WTC11 (cell line): Measurements from ENCODE around the gene ERBB4. TPM values are rescaled to one million over a fixed set of nuclear protein-coding genes. Genes with fewer than 3 reads are reported as not detected.

Experiments
- ATAC-seq: fragments of 200-7000 bp; cut with Tn5 transposase; 2 replicates; pipeline ENCODE4 v1.10.0; 2021; ENCODE audit warnings: mild to moderate bottlenecking, moderate library complexity
- CTCF ChIA-PET: fragments of 300-600 bp; sonication (Branson Sonifier 250); formaldehyde crosslinking; loops from one replicate; lab custom pipeline; 2021; ENCODE audit warnings: antibody characterized with exemption; lab: Charles Lee
- POLR2A ChIA-PET: fragments of 350-600 bp; sonication (Branson Sonifier 250); formaldehyde crosslinking; loops from one replicate; lab custom pipeline; 2021; ENCODE audit warnings: antibody characterized with exemption; lab: Charles Lee
- DNase-seq: peaks from one replicate; pipeline ENCODE4 v3.0.0; 2021; ENCODE audit warnings: low spot score
- H3K27ac Mint-ChIP-seq: 2 replicates; pipeline ENCODE4 v1.8.0; 2021; ENCODE audit warnings: mixed read lengths
- H3K27me3 Mint-ChIP-seq: 2 replicates; pipeline ENCODE4 v1.8.0; 2021; ENCODE audit warnings: low read depth, mild to moderate bottlenecking, moderate library complexity, mixed read lengths
- H3K36me3 Mint-ChIP-seq: 2 replicates; pipeline ENCODE4 v1.8.0; 2021; ENCODE audit warnings: mixed read lengths
- H3K4me1 Mint-ChIP-seq: 2 replicates; pipeline ENCODE4 v1.8.0; 2022; ENCODE audit warnings: mixed read lengths
- H3K4me3 Mint-ChIP-seq: 2 replicates; pipeline ENCODE4 v1.8.0; 2021; ENCODE audit warnings: mild to moderate bottlenecking, moderate library complexity, mixed read lengths
- H3K9me3 Mint-ChIP-seq: 2 replicates; pipeline ENCODE4 v1.8.0; 2021; ENCODE audit warnings: mixed read lengths
- CBFB ChIP-seq: sonication (generic); formaldehyde crosslinking; IDR thresholded peaks from 2 replicates; pipeline ENCODE4 v1.8.1; 2022; ENCODE audit warnings: mild to moderate bottlenecking, low read depth, missing genetic modification reagents
- FOXK1 ChIP-seq: sonication (generic); formaldehyde crosslinking; IDR thresholded peaks from 2 replicates; pipeline ENCODE4 v1.8.0; 2022; ENCODE audit warnings: mild to moderate bottlenecking, moderate library complexity, missing genetic modification reagents
- HMGA2 ChIP-seq: fragments of 250-450 bp; sonication (Bioruptor Pico); IDR thresholded peaks from 2 replicates; pipeline ENCODE4 v1.4.0; 2021; ENCODE audit warnings: mild to moderate bottlenecking, moderate library complexity
- NR1H2 ChIP-seq: sonication (generic); formaldehyde crosslinking; IDR thresholded peaks from 2 replicates; pipeline ENCODE4 v1.9.0; 2021; ENCODE audit warnings: mild to moderate bottlenecking, moderate library complexity, missing genetic modification reagents
- SMAD3 ChIP-seq: sonication (generic); formaldehyde crosslinking; IDR thresholded peaks from 2 replicates; pipeline ENCODE4 v1.8.0; 2022; ENCODE audit warnings: missing genetic modification reagents, mild to moderate bottlenecking, borderline replicate concordance
- SMAD4 ChIP-seq: sonication (generic); formaldehyde crosslinking; IDR thresholded peaks from 2 replicates; pipeline ENCODE4 v1.8.0; 2022; ENCODE audit warnings: mild to moderate bottlenecking, missing genetic modification reagents
- TCF7 ChIP-seq: sonication (generic); formaldehyde crosslinking; IDR thresholded peaks from 2 replicates; pipeline ENCODE4 v1.8.0; 2022; ENCODE audit warnings: mild to moderate bottlenecking, low read depth, missing genetic modification reagents, moderate library complexity
- TEAD4 ChIP-seq: sonication (generic); formaldehyde crosslinking; IDR thresholded peaks from 2 replicates; pipeline ENCODE4 v1.8.0; 2022; ENCODE audit warnings: mild to moderate bottlenecking, missing genetic modification reagents
- ZNF317 ChIP-seq: sonication (generic); formaldehyde crosslinking; IDR thresholded peaks from 2 replicates; pipeline ENCODE4 v1.8.1; 2023; ENCODE audit warnings: low read depth, mild to moderate bottlenecking, moderate library complexity, missing genetic modification reagents, borderline replicate concordance
- ZNF396 ChIP-seq: fragments of 250-450 bp; sonication (Bioruptor Pico); IDR thresholded peaks from 2 replicates; pipeline ENCODE4 v1.8.0; 2021; ENCODE audit warnings: mild to moderate bottlenecking, moderate library complexity, borderline replicate concordance
- ZNF416 ChIP-seq: fragments of 250-450 bp; sonication (Bioruptor Pico); IDR thresholded peaks from 2 replicates; pipeline ENCODE4 v1.9.0; 2021; ENCODE audit warnings: mild to moderate bottlenecking, inconsistent platforms
- total RNA-seq: library from RNA; stranded (reverse); gene quantifications from 3 replicates; pipeline ENCODE4 v1.2.3, GENCODE V29; 2021
- TF ChIP-seq, protein P1 (sequence below): sonication (generic); formaldehyde crosslinking; IDR thresholded peaks from 2 replicates; pipeline ENCODE4 v1.8.0; 2022; ENCODE audit warnings: missing genetic modification reagents
- TF ChIP-seq, protein P2 (sequence below): sonication (generic); formaldehyde crosslinking; IDR thresholded peaks from 2 replicates; pipeline ENCODE4 v1.8.1; 2022; ENCODE audit warnings: mild to moderate bottlenecking, missing genetic modification reagents, moderate library complexity, borderline replicate concordance
- TF ChIP-seq, protein P3 (sequence below): sonication (generic); formaldehyde crosslinking; IDR thresholded peaks from 2 replicates; pipeline ENCODE4 v1.8.0; 2022; ENCODE audit warnings: mild to moderate bottlenecking, missing genetic modification reagents
- TF ChIP-seq, protein P4 (sequence below): sonication (generic); formaldehyde crosslinking; IDR thresholded peaks from 2 replicates; pipeline ENCODE4 v1.8.0; 2023; ENCODE audit warnings: missing genetic modification reagents
- TF ChIP-seq, protein P5 (sequence below): sonication (generic); formaldehyde crosslinking; IDR thresholded peaks from 2 replicates; pipeline ENCODE4 v1.8.1; 2022; ENCODE audit warnings: mild to moderate bottlenecking, moderate library complexity, missing genetic modification reagents
- TF ChIP-seq, protein P6 (sequence below): sonication (generic); formaldehyde crosslinking; IDR thresholded peaks from 2 replicates; pipeline ENCODE4 v1.8.1; 2022; ENCODE audit warnings: missing genetic modification reagents, borderline replicate concordance
- TF ChIP-seq, protein P7 (sequence below): fragments of 250-450 bp; sonication (Bioruptor Pico); conservative IDR thresholded peaks from 2 replicates; pipeline ENCODE4 v1.9.0; 2021; ENCODE audit warnings: mild to moderate bottlenecking
- TF ChIP-seq, protein P8 (sequence below): fragments of 250-450 bp; sonication (Bioruptor Pico); IDR thresholded peaks from 2 replicates; pipeline ENCODE4 v1.9.0; 2021; ENCODE audit warnings: moderate library complexity, mild to moderate bottlenecking, inconsistent platforms, borderline replicate concordance
- TF ChIP-seq, protein P9 (sequence below): sonication (generic); formaldehyde crosslinking; IDR thresholded peaks from 2 replicates; pipeline ENCODE4 v1.8.1; 2023; ENCODE audit warnings: mild to moderate bottlenecking, missing genetic modification reagents, borderline replicate concordance

The ERBB4 gene
- total RNA-seq, 1 experiment from 2014 or later, result 1.6 TPM

DNA sequence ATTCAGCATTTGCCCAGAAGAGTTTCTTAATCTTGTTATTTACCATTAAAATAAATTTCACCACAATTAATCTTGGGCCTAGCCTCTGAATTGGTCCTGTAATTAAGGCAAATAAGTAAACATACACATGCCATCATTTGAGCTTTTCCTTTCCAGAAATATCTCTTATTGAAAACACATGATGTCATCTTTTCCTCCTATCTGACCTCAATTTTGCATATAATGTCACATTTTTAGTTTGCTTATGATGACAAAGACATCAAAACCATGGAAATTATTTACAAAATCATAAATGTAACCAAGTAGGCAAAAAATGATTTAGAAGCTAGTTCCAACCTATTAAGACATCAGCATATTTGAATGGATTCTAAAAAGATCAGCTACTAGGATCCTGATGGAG is 915.5 kb downstream of the ERBB4 start:
- H3K27ac Mint-ChIP-seq, result no peak overlapping the region
- H3K4me3 Mint-ChIP-seq, result no peak overlapping the region
- no peaks in the 10 kb centered on the region for H3K27me3 Mint-ChIP-seq
- TF ChIP-seq ZNF317 (CRISPR knock-in tag) (no peak), TCF7 (CRISPR knock-in tag) (no peak), SMAD4 (CRISPR knock-in tag) (no peak), SMAD3 (CRISPR knock-in tag) (no peak), FOXK1 (no peak), NR1H2 (CRISPR knock-in tag) (no peak), TEAD4 (CRISPR knock-in tag) (no peak), CBFB (CRISPR knock-in tag) (no peak)
- TF ChIP-seq, protein P1, sequence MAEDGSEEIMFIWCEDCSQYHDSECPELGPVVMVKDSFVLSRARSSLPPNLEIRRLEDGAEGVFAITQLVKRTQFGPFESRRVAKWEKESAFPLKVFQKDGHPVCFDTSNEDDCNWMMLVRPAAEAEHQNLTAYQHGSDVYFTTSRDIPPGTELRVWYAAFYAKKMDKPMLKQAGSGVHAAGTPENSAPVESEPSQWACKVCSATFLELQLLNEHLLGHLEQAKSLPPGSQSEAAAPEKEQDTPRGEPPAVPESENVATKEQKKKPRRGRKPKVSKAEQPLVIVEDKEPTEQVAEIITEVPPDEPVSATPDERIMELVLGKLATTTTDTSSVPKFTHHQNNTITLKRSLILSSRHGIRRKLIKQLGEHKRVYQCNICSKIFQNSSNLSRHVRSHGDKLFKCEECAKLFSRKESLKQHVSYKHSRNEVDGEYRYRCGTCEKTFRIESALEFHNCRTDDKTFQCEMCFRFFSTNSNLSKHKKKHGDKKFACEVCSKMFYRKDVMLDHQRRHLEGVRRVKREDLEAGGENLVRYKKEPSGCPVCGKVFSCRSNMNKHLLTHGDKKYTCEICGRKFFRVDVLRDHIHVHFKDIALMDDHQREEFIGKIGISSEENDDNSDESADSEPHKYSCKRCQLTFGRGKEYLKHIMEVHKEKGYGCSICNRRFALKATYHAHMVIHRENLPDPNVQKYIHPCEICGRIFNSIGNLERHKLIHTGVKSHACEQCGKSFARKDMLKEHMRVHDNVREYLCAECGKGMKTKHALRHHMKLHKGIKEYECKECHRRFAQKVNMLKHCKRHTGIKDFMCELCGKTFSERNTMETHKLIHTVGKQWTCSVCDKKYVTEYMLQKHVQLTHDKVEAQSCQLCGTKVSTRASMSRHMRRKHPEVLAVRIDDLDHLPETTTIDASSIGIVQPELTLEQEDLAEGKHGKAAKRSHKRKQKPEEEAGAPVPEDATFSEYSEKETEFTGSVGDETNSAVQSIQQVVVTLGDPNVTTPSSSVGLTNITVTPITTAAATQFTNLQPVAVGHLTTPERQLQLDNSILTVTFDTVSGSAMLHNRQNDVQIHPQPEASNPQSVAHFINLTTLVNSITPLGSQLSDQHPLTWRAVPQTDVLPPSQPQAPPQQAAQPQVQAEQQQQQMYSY, result no peak
- TF ChIP-seq, protein P2, sequence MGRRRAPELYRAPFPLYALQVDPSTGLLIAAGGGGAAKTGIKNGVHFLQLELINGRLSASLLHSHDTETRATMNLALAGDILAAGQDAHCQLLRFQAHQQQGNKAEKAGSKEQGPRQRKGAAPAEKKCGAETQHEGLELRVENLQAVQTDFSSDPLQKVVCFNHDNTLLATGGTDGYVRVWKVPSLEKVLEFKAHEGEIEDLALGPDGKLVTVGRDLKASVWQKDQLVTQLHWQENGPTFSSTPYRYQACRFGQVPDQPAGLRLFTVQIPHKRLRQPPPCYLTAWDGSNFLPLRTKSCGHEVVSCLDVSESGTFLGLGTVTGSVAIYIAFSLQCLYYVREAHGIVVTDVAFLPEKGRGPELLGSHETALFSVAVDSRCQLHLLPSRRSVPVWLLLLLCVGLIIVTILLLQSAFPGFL (CRISPR knock-in tag), result no peak
- TF ChIP-seq, protein P3, sequence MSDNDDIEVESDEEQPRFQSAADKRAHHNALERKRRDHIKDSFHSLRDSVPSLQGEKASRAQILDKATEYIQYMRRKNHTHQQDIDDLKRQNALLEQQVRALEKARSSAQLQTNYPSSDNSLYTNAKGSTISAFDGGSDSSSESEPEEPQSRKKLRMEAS (CRISPR knock-in tag), result no peak
- TF ChIP-seq, protein P4, sequence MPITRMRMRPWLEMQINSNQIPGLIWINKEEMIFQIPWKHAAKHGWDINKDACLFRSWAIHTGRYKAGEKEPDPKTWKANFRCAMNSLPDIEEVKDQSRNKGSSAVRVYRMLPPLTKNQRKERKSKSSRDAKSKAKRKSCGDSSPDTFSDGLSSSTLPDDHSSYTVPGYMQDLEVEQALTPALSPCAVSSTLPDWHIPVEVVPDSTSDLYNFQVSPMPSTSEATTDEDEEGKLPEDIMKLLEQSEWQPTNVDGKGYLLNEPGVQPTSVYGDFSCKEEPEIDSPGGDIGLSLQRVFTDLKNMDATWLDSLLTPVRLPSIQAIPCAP (CRISPR knock-in tag), result no peak
- TF ChIP-seq, protein P5, sequence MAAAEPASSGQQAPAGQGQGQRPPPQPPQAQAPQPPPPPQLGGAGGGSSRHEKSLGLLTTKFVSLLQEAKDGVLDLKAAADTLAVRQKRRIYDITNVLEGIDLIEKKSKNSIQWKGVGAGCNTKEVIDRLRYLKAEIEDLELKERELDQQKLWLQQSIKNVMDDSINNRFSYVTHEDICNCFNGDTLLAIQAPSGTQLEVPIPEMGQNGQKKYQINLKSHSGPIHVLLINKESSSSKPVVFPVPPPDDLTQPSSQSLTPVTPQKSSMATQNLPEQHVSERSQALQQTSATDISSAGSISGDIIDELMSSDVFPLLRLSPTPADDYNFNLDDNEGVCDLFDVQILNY, result no peak
- TF ChIP-seq, protein P6, sequence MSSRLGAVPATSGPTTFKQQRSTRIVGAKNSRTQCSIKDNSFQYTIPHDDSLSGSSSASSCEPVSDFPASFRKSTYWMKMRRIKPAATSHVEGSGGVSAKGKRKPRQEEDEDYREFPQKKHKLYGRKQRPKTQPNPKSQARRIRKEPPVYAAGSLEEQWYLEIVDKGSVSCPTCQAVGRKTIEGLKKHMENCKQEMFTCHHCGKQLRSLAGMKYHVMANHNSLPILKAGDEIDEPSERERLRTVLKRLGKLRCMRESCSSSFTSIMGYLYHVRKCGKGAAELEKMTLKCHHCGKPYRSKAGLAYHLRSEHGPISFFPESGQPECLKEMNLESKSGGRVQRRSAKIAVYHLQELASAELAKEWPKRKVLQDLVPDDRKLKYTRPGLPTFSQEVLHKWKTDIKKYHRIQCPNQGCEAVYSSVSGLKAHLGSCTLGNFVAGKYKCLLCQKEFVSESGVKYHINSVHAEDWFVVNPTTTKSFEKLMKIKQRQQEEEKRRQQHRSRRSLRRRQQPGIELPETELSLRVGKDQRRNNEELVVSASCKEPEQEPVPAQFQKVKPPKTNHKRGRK (CRISPR knock-in tag), result no peak
- TF ChIP-seq, protein P7, sequence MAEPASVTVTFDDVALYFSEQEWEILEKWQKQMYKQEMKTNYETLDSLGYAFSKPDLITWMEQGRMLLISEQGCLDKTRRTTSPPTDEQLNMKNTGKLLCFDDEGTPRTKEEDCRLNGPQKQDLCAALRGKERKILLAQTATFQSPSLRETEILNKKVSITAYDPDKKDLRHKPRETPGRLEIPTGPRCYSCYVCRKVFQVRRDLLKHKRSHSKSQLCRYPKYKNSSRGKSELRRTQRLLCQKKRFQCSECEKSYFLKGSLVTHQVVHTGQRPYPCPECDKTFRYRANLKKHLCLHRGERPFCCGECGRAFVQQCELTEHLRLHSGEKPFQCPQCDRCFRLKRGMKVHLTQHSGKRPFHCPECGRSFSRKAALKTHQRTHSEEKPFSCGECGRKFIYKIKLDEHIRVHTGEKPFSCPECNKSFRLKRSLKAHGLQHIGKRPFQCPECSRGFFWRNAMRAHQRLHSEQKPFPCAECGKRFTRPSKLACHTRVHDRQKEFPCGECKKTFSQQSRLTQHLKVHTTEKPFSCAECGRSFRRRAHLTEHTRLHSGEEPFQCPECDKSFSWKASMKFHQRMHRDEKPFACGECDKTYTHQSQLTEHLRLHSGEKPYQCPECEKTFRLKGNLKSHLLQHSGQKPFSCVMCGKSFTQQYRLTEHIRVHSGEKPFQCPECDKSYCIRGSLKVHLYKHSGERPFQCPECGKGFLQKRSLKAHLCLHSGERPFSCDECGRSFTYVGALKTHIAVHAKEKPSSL (CRISPR knock-in tag), result no peak
- ChIA-PET POLR2A (no interaction called here), CTCF (no interaction called here)
- H3K36me3 Mint-ChIP-seq, result no peaks in the 10 kb centered on the region
- H3K4me1 Mint-ChIP-seq, result peaks cover 3% of the 10 kb centered on the region
- no peak for ATAC-seq
- DNase-seq, result no peak
- no peaks in the 10 kb centered on the region for H3K9me3 Mint-ChIP-seq

DNA sequence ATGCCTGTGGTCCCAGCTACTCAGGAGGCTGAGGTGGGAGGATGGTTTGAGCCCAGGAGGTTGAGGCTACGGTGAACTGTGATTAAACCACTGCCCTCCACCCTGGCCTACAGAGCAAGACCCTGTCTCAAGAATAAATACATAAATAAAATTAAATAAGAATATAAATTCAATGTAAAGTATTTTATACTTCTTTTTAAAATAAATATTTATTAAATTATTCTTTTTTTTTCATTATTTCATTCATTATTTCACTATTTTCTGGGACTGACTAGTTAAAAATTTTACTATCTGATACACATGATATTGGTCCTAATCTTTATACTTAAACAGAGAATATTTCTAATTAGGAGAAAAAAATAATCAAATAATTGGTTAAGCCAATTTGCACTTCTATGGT is 917.6 kb downstream of the ERBB4 start:
- Mint-ChIP-seq H3K4me1 (peaks cover 3% of the 10 kb centered on the region), H3K27me3 (no peaks in the 10 kb centered on the region), H3K36me3 (no peaks in the 10 kb centered on the region), H3K27ac (no peak overlapping the region), H3K4me3 (no peak overlapping the region), H3K9me3 (no peaks in the 10 kb centered on the region)
- ATAC-seq, result no peak
- POLR2A ChIA-PET, result no interaction called here
- CTCF ChIA-PET, result no interaction called here
- DNase-seq, result no peak
- TF ChIP-seq ZNF396 (CRISPR knock-in tag) (no peak), HMGA2 (CRISPR knock-in tag) (peak; percentile 95), ZNF416 (no peak)
- TF ChIP-seq, protein P8, sequence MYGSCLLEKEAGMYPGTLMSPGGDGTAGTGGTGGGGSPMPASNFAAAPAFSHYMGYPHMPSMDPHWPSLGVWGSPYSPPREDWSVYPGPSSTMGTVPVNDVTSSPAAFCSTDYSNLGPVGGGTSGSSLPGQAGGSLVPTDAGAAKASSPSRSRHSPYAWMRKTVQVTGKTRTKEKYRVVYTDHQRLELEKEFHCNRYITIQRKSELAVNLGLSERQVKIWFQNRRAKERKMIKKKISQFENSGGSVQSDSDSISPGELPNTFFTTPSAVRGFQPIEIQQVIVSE (CRISPR knock-in tag), result no peak
- TF ChIP-seq, protein P9, sequence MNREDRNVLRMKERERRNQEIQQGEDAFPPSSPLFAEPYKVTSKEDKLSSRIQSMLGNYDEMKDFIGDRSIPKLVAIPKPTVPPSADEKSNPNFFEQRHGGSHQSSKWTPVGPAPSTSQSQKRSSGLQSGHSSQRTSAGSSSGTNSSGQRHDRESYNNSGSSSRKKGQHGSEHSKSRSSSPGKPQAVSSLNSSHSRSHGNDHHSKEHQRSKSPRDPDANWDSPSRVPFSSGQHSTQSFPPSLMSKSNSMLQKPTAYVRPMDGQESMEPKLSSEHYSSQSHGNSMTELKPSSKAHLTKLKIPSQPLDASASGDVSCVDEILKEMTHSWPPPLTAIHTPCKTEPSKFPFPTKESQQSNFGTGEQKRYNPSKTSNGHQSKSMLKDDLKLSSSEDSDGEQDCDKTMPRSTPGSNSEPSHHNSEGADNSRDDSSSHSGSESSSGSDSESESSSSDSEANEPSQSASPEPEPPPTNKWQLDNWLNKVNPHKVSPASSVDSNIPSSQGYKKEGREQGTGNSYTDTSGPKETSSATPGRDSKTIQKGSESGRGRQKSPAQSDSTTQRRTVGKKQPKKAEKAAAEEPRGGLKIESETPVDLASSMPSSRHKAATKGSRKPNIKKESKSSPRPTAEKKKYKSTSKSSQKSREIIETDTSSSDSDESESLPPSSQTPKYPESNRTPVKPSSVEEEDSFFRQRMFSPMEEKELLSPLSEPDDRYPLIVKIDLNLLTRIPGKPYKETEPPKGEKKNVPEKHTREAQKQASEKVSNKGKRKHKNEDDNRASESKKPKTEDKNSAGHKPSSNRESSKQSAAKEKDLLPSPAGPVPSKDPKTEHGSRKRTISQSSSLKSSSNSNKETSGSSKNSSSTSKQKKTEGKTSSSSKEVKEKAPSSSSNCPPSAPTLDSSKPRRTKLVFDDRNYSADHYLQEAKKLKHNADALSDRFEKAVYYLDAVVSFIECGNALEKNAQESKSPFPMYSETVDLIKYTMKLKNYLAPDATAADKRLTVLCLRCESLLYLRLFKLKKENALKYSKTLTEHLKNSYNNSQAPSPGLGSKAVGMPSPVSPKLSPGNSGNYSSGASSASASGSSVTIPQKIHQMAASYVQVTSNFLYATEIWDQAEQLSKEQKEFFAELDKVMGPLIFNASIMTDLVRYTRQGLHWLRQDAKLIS (CRISPR knock-in tag), result no peak
